Suprapubic skin (tissue), 4 donors: ENCODE measurements around the gene ELL. TPM values are rescaled to one million over a fixed set of nuclear protein-coding genes. Genes with fewer than 3 reads are reported as not detected.

Experiments used
- DNase-seq, 2 donors: peaks; one replicate each; pipeline ENCODE4 v3.0.0-alpha.2; 2019; ENCODE audit warnings: low spot score in 2 of 2
- H3K27ac ChIP-seq: fragments of 200-600 bp; sonication (generic); one replicate; pipeline ENCODE4 v1.5.1; 2019
- H3K27me3 ChIP-seq: fragments of 200-600 bp; sonication (generic); one replicate; pipeline ENCODE4 v1.5.1; 2019
- H3K36me3 ChIP-seq: fragments of 200-600 bp; sonication (generic); one replicate; pipeline ENCODE4 v1.5.1; 2019
- H3K4me1 ChIP-seq: fragments of 200-600 bp; sonication (generic); one replicate; pipeline ENCODE4 v1.5.1; 2019
- H3K4me3 ChIP-seq: fragments of 200-600 bp; sonication (generic); one replicate; pipeline ENCODE4 v1.5.1; 2019; ENCODE audit warnings: mild to moderate bottlenecking
- H3K9me3 ChIP-seq: fragments of 200-600 bp; sonication (generic); one replicate; pipeline ENCODE4 v1.5.1; 2019
- EP300 ChIP-seq: sonication (generic); formaldehyde crosslinking; IDR thresholded peaks from one replicate; pipeline ENCODE4 v1.6.1; 2017; ENCODE audit warnings: antibody characterized with exemption
- POLR2A ChIP-seq, 2 donors: fragments of 450-650 bp; IDR thresholded peaks; one replicate each; pipeline ENCODE4 v1.6.1; 2017; ENCODE audit warnings: antibody characterized with exemption in 2 of 2, mild to moderate bottlenecking in 2 of 2, moderate library complexity in 2 of 2
- POLR2AphosphoS5 ChIP-seq, 3 donors: sonication (generic); formaldehyde crosslinking; IDR thresholded peaks; one replicate each; pipeline ENCODE4 v1.6.1; 2017; ENCODE audit warnings: antibody characterized with exemption in 3 of 3
- WGBS: methylation state at CpG from one replicate; pipeline ENCODE4 v1.1.5; 2018; 5-methylcytosine and 5-hydroxymethylcytosine counted together
- total RNA-seq, 4 donors: library from RNA; depleted of rRNA; stranded (reverse); fragments of >200 nt; gene quantifications; one replicate each; pipeline ENCODE4 v1.1.0, GENCODE V29; 2016
- TF ChIP-seq, protein P1 (sequence below), 2 donors: fragments of 200-600 bp in 1 of 2; fragments of 450-650 bp in 1 of 2; sonication (generic) in 1 of 2; IDR thresholded peaks; one replicate each; pipeline ENCODE4 v1.5.1; 2016 to 2019; ENCODE audit warnings: antibody characterized with exemption in 2 of 2, mild to moderate bottlenecking in 1 of 2, moderate library complexity in 1 of 2

ELL gene
- total RNA-seq, 4 donors from 2014 or later = 27.0 to 59.5 (median 36.9) TPM

DNA sequence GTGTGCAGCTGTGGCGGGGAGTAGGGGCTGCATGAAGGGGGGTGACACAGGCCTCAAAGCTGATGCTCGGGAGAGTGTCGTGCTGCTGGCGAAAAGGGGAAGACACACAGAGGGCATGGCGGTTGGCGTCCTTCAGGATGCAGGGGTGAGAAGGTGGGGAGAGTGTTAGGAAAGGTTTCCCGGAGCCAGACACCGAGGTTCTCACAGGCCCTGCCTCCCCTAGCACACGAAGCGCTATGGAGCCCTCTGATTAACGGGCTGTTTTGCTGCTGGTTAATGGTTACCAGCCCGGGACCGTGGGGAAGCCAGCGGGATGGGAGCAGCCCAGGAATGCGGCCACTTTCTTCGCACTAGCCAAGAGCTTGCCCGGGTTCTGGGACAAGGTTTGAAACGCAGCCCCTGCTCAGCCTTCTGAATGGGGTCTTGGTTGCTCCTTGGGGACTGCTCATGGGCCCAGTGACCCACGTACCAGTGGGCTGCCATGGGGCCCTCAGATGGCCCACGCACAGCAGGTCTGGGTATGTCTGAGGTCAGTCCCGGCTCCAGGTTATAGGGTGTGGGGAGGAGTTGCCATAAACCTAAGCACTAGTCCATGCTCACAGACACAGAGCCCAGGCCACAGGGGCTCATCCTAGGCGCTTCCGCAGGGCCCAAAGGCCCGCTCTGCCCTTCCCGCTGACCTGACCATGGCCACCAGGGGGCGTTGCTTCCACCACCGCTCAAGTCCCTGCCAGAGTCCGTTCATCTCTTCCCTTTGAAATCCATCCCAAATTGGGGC lies 52.6 kb downstream of the ELL start:
- TF ChIP-seq POLR2AphosphoS5 (IDR thresholded peaks at IDR 0.05) = no peak
- TF ChIP-seq, protein P1, sequence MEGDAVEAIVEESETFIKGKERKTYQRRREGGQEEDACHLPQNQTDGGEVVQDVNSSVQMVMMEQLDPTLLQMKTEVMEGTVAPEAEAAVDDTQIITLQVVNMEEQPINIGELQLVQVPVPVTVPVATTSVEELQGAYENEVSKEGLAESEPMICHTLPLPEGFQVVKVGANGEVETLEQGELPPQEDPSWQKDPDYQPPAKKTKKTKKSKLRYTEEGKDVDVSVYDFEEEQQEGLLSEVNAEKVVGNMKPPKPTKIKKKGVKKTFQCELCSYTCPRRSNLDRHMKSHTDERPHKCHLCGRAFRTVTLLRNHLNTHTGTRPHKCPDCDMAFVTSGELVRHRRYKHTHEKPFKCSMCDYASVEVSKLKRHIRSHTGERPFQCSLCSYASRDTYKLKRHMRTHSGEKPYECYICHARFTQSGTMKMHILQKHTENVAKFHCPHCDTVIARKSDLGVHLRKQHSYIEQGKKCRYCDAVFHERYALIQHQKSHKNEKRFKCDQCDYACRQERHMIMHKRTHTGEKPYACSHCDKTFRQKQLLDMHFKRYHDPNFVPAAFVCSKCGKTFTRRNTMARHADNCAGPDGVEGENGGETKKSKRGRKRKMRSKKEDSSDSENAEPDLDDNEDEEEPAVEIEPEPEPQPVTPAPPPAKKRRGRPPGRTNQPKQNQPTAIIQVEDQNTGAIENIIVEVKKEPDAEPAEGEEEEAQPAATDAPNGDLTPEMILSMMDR (IDR thresholded peaks at IDR 0.05) = peak; percentile 52 to 74
- Histone ChIP-seq H3K9me3 (no peaks in the 10 kb centered on the region), H3K4me3 (no peak overlapping the region), H3K27me3 (no peaks in the 10 kb centered on the region), H3K27ac (no peak overlapping the region), H3K36me3 (peaks cover 22% of the 10 kb centered on the region), H3K4me1 (peaks cover 62% of the 10 kb centered on the region)
- DNase-seq = no peak
- 63% methylated on average over 19 of the region's 28 CpGs for WGBS

DNA sequence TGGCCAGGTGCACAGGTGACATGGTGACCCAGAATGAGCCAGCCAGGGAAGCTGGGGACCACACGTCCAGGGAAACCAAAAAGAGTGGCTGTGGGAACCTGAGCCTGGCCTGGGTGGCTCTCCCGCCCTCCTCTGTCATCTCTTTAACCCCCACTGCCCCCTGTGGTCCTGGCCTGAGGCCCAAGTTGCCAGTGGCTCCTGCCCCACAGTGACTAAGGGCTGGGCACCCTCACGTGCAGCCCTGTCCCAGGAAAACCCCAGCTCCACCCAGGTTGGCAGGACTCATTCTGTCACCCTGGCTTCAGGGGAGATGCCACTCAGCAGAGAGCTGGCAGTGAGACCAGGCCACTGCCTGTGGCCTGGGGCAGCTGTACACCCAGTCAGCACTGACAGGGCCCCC lies 53.4 kb downstream of the ELL start:
- Histone ChIP-seq H3K27ac (no peak overlapping the region), H3K9me3 (no peaks in the 10 kb centered on the region), H3K27me3 (no peaks in the 10 kb centered on the region), H3K4me3 (no peak overlapping the region), H3K36me3 (peaks cover 22% of the 10 kb centered on the region), H3K4me1 (peaks cover 63% of the 10 kb centered on the region)
- TF ChIP-seq EP300 (no peak), POLR2A (IDR thresholded peaks at IDR 0.05) (no peak), POLR2AphosphoS5 (IDR thresholded peaks at IDR 0.05) (no peak)
- TF ChIP-seq, protein P1 (IDR thresholded peaks at IDR 0.05) = no peak
- no peak for DNase-seq
- 67% methylated on average over 3 of the region's 3 CpGs for WGBS

DNA sequence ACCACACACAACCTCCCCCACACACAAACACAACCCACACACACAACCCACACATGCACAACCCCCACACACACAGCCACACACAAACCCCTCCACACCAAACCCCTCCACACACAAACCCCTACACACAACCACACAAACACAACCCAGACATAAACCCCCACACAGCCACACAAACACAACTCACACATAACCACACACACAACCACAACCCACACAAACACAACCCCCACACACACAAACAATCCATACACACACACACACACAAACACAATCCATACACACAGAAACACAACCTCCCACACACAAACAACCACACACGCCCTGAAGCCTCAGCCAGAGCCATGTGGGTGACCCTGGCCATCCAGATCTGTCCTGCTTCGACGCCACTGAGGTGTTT lies 53.9 kb downstream of the ELL start:
- Histone ChIP-seq H3K4me3 (no peak overlapping the region), H3K9me3 (no peaks in the 10 kb centered on the region), H3K27me3 (no peaks in the 10 kb centered on the region), H3K36me3 (peaks cover 22% of the 10 kb centered on the region), H3K27ac (no peak overlapping the region), H3K4me1 (peaks cover 63% of the 10 kb centered on the region)
- WGBS = 69% methylated on average over 3 of the region's 3 CpGs
- no peak for DNase-seq
- TF ChIP-seq POLR2A (IDR thresholded peaks at IDR 0.05) (no peak), POLR2AphosphoS5 (IDR thresholded peaks at IDR 0.05) (no peak), EP300 (no peak)
- TF ChIP-seq, protein P1 (IDR thresholded peaks at IDR 0.05) = no peak

DNA sequence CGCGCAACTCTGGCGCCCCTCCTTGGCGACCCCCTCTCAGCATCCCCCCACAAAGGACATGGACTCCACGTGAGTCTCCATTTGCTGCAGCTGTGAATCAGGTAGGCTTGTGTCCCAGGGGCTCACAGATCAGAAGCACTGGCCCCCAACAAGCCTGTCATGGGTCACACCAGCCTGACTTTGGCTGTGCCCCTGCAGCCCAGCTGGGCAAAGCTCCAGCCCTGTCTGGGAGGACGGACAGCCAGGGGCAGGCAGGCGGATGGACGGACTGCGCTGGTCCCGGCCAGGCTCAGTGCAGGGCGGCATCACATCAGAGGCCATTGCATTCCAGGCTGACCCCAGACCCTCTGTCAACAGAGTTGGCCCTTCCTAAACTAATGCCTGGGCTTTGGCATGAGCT lies 55.5 kb downstream of the ELL start:
- Histone ChIP-seq H3K27me3 (no peaks in the 10 kb centered on the region), H3K36me3 (peaks cover 23% of the 10 kb centered on the region), H3K9me3 (no peaks in the 10 kb centered on the region), H3K4me3 (no peak overlapping the region), H3K27ac (no peak overlapping the region), H3K4me1 (peaks cover 68% of the 10 kb centered on the region)
- TF ChIP-seq POLR2AphosphoS5 (IDR thresholded peaks at IDR 0.05) = no peak
- no peak for TF ChIP-seq POLR2A (IDR thresholded peaks at IDR 0.05)
- TF ChIP-seq, protein P1 (IDR thresholded peaks at IDR 0.05) = no peak
- TF ChIP-seq EP300 = no peak
- WGBS = 98% methylated on average over 8 of the region's 11 CpGs
- DNase-seq = no peak

DNA sequence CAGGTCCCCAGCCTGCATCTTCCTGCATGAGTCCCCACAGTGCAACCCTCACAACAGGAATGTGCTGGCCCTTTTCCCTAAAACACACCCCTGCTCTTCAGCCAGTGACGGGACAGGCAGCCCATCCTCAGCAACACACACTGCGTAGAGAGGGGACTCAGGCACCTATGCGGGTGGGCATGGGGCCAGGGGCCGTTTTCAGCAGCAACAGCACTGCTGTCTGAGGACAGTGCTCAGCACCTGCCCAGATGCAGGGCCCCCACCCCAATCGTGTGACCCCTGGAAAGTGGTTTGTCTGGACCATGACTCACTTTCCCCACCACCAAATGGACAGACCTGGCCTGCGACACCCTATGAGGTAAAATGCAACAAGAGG lies 55.9 kb downstream of the ELL start:
- Histone ChIP-seq H3K27me3 (no peaks in the 10 kb centered on the region), H3K4me3 (no peak overlapping the region), H3K9me3 (no peaks in the 10 kb centered on the region), H3K36me3 (peaks cover 26% of the 10 kb centered on the region), H3K4me1 (peaks cover 72% of the 10 kb centered on the region), H3K27ac (peak overlapping the region; percentile 75)
- WGBS = 100% methylated on average over 1 of the region's 6 CpGs
- TF ChIP-seq, protein P1 (IDR thresholded peaks at IDR 0.05) = no peak
- no peak for TF ChIP-seq POLR2AphosphoS5 (IDR thresholded peaks at IDR 0.05)
- TF ChIP-seq POLR2A (IDR thresholded peaks at IDR 0.05) = no peak
- no peak for TF ChIP-seq EP300
- no peak for DNase-seq
